ENCODE results near the gene OR4N5.
"Not testable (repeated sequence)": the region's sequence is repeated elsewhere in the genome, so short reads cannot be mapped to it uniquely, and the experiment has no call there.

The OR4N5 gene

GRCh38 chr14:20138520-20138919, at the start of gene OR4N5:
Gene OR4N5, plus strand, starts transcription at chr14:20138820. Its CDS starts 4,916 bp downstream, at chr14:20143736.
- DNase-seq: no peak

- no peak for DNase-seq
Measured at GRCh38 chr14:20092050-20092449, 46.6 kb upstream of the OR4N5 start.

- no peak for DNase-seq
Measured at GRCh38 chr14:20093442-20093841, 45.2 kb upstream of the OR4N5 start.

- not testable (repeated sequence) for DNase-seq
Measured at GRCh38 chr14:20098926-20099770, 39.5 kb upstream of the OR4N5 start.

- no peak for DNase-seq
Measured at GRCh38 chr14:20110438-20110837, 28.2 kb upstream of the OR4N5 start, which contains the start of gene OR4K17. Gene OR4K17, plus strand, starts transcription at chr14:20110739. Its CDS starts 6,761 bp downstream, at chr14:20117500.

GRCh38 chr14:20112321-20112720, 26.3 kb upstream of the OR4N5 start:
- no peak for DNase-seq

GRCh38 chr14:20116748-20117147, 21.9 kb upstream of the OR4N5 start:
- DNase-seq: no peak

GRCh38 chr14:20118795-20119194, 19.8 kb upstream of the OR4N5 start:
- DNase-seq: no peak

- DNase-seq: no peak
Measured at GRCh38 chr14:20143911-20144310, 5.3 kb downstream of the OR4N5 start.

GRCh38 chr14:20144820-20145219, 6.2 kb downstream of the OR4N5 start:
- DNase-seq: no peak

GRCh38 chr14:20164462-20164861, 25.8 kb downstream of the OR4N5 start:
- DNase-seq: no peak

- DNase-seq: no peak
Measured at GRCh38 chr14:20167091-20167490, 28.5 kb downstream of the OR4N5 start.

GRCh38 chr14:20169852-20170251, 31.2 kb downstream of the OR4N5 start:
- peak; percentile 65 for DNase-seq

- DNase-seq: not testable (repeated sequence)
Measured at GRCh38 chr14:20174205-20174604, 35.6 kb downstream of the OR4N5 start.

GRCh38 chr14:20176330-20176729, 37.7 kb downstream of the OR4N5 start:
- no peak for DNase-seq

- peak; percentile 92 for DNase-seq
Measured at GRCh38 chr14:20177433-20177974, 38.9 kb downstream of the OR4N5 start.

- DNase-seq: no peak
Measured at GRCh38 chr14:20179218-20179617, 40.6 kb downstream of the OR4N5 start.

- DNase-seq: no peak
Measured at GRCh38 chr14:20179880-20180279, 41.3 kb downstream of the OR4N5 start.

- no peak for DNase-seq
Measured at GRCh38 chr14:20180486-20180885, 41.9 kb downstream of the OR4N5 start.

GRCh38 chr14:20184181-20184580, 45.6 kb downstream of the OR4N5 start:
- DNase-seq: no peak

GRCh38 chr14:20190596-20190995, 52.0 kb downstream of the OR4N5 start, which contains the start of gene OR11G2:
Gene OR11G2, plus strand, starts transcription at chr14:20190896. Its CDS starts 6,542 bp downstream, at chr14:20197438.
- DNase-seq: no peak

GRCh38 chr14:20191396-20191795, 52.8 kb downstream of the OR4N5 start:
- no peak for DNase-seq

GRCh38 chr14:20194101-20194500, 55.5 kb downstream of the OR4N5 start:
- no peak for DNase-seq
